ENCODE measurements around the gene ATP2A3. TPM values are rescaled to one million over a fixed set of nuclear protein-coding genes. Genes with fewer than 3 reads are reported as not detected.
A peak's percentile ranks its signal among the peaks of the same experiment; 100 is the strongest.

The ATP2A3 gene
- total RNA-seq, 2 experiments from 2014 or later = 92.6 to 98.3 TPM

DNA sequence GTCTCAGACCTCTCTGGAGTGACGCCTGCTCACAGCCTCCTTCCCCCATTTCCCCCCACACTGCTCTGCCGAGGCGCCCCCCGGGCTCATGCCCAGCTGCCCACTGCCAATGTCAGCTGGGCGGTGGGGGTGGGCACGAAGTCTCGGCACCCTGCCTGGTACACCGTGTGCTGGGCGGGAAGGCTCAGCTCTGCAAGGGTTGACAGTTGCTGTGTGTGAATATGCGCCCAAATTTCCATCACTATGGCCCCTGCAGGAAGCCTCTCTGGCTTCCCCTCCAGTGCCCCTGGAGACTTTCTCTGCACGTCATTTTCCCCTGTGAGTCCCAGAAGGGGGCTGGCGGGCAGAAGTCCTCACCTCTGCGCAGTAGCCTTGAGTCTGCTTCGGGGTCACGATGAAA is 59.7 kb downstream of the ATP2A3 start:
- POLR2A ChIA-PET = no interaction called here
- Mint-ChIP-seq H3K4me1 (peaks cover 2% of the 10 kb centered on the region), H3K9me3 (ENCODE audit: low read depth) (no peaks in the 10 kb centered on the region)

DNA sequence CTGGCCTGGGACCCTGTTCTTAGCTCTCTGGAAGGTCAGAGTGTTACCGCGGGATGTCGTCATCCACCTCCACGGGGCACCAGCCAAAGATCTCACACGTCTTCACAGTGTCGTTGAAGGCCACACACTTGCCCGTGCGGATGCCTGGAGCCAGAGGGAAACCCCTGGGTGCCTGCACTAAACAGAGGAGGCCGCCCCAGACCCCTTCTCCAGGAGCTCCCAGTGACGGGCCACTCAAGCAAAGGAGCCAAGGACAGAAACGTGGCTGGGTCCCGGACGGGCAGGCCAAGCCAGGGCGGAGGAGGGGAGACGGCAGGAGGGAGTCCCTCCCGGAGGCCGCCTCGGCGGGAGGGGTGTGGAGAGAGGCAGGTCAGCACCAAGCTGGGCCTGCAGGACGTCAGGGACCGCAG is 60.4 kb downstream of the ATP2A3 start:
- DNase-seq = no peak
- no peaks in the 10 kb centered on the region for H3K36me3 Mint-ChIP-seq (ENCODE audit: low read depth)
- CTCF ChIA-PET = interaction anchor here (0.6 kb wide), 1 partner anchor 21 kb away, joined by 3 read pairs; no protein-coding TSS in a partner anchor

More for the DNA sequence above, 59.7 kb downstream of the ATP2A3 start:
- intact Hi-C loops (cut with DNase I, micrococcal nuclease) = no loop called here
- Mint-ChIP-seq H3K27ac (no peak overlapping the region), H3K4me3 (no peak overlapping the region), H3K36me3 (ENCODE audit: low read depth) (no peaks in the 10 kb centered on the region), H3K27me3 (no peaks in the 10 kb centered on the region)
- ATAC-seq = no peak
- CTCF ChIA-PET = no interaction called here
- DNase-seq = no peak

DNA sequence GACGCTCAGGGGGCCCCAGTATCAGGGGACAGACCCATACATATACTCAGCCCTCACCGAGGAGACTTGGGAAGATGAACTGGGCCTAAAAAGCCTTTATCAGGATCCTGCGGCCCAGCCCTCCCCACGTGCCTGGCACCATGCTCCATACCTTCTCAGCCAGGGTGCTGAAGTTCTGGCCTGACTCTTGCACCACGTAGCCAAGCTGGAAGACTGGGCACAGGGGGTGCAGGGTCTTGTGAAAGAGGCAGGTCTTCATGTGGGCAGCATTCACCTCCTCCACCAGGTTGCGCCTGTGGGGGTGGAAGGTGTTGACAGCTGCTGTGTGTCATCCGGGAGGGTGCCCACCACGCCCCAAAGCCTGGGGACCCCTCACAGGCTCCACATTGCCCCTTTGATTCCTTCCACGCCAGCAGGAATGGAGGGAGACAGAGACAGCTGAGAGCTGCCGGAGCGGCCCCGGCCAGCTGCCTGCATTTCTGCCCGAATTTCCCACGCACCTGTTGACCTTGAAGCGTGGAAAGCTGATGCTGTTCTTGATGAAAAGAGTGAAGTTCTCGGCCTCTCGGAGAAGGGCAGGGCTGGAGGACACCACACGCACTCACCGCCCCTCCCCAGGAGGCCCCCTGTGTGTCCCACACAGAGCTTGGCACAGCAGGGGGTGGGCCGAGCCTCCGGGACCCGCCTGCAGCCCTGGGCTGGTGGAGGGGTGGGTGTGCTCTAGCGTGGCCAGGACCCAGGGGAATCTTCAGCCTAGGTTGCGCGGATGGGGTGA is 61.0 kb downstream of the ATP2A3 start:
- Mint-ChIP-seq H3K36me3 (ENCODE audit: low read depth) (no peaks in the 10 kb centered on the region), H3K27ac (no peak overlapping the region), H3K9me3 (ENCODE audit: low read depth) (no peaks in the 10 kb centered on the region), H3K4me1 (no peaks in the 10 kb centered on the region), H3K27me3 (no peaks in the 10 kb centered on the region), H3K4me3 (no peak overlapping the region)
- DNase-seq (no peak), ATAC-seq (no peak)
- intact Hi-C loops (cut with DNase I, micrococcal nuclease) = no loop called here
- ChIA-PET POLR2A (no interaction called here), CTCF (interaction anchor here (0.6 to 1.3 kb wide), 2 partner anchors 20 to 165 kb away, joined by 3 read pairs; no protein-coding TSS in a partner anchor)

More for the DNA sequence above, 60.4 kb downstream of the ATP2A3 start:
- Mint-ChIP-seq H3K4me3 (no peak overlapping the region), H3K27me3 (no peaks in the 10 kb centered on the region), H3K9me3 (ENCODE audit: low read depth) (no peaks in the 10 kb centered on the region), H3K4me1 (no peaks in the 10 kb centered on the region), H3K27ac (no peak overlapping the region)
- POLR2A ChIA-PET = no interaction called here
- intact Hi-C loops (cut with DNase I, micrococcal nuclease) = no loop called here
- no peak for ATAC-seq

DNA sequence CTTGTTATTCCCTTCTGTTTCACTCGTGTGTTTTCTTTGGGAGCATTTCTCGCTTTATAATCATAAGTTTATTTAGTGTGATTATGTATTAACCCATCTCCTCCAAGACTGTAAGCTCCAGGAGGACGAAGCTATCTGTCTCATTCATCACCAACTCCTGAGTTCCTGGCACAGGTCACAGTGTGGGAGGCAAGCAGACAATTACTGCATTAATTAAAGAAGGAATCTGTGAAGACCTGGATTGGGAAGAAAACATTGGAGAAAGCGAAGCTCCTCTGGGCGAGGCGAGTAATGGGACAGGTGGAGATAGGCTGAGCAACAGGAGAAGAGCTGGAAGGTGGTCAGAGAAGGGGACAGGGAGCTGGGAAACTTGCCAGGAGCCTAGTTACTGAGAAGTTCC is 63.6 kb downstream of the ATP2A3 start:
- Mint-ChIP-seq H3K27ac (no peak overlapping the region), H3K4me1 (no peaks in the 10 kb centered on the region), H3K9me3 (ENCODE audit: low read depth) (no peaks in the 10 kb centered on the region), H3K27me3 (no peaks in the 10 kb centered on the region), H3K36me3 (ENCODE audit: low read depth) (no peaks in the 10 kb centered on the region), H3K4me3 (no peak overlapping the region)
- intact Hi-C loops (cut with DNase I, micrococcal nuclease) = no loop called here
- DNase-seq (no peak), ATAC-seq (no peak)
- CTCF ChIA-PET = interaction anchor here (2.0 kb wide), 1 partner anchor 13 kb away, joined by 15 read pairs; no protein-coding TSS in a partner anchor
- POLR2A ChIA-PET = no interaction called here

DNA sequence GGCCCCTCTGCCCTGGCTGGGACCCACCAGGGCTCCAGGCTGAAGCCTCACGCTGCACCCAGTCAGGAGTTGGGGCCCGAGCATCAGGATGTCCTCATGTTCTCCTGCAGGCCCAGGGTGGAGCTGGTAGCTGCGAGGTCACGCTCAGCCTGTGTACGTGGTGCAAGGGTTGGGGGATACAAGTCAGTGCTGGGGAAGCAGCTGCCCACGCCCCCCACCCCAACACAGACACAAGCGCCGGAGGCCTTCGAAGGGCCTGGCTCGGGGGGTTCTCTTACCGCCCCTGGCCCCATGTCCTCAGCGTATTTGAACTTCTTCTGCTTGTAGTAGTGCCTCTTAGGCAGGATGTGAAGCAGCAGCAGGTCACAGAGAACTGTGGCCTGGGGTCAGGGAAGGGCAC is 66.5 kb downstream of the ATP2A3 start:
- Mint-ChIP-seq H3K27ac (no peak overlapping the region), H3K36me3 (ENCODE audit: low read depth) (no peaks in the 10 kb centered on the region), H3K4me3 (no peak overlapping the region), H3K9me3 (ENCODE audit: low read depth) (no peaks in the 10 kb centered on the region), H3K27me3 (no peaks in the 10 kb centered on the region), H3K4me1 (peaks cover 8% of the 10 kb centered on the region)
- no peak for DNase-seq
- intact Hi-C loops (cut with DNase I, micrococcal nuclease) = no loop called here
- ChIA-PET POLR2A (no interaction called here), CTCF (no interaction called here)
- ATAC-seq = no peak

DNA sequence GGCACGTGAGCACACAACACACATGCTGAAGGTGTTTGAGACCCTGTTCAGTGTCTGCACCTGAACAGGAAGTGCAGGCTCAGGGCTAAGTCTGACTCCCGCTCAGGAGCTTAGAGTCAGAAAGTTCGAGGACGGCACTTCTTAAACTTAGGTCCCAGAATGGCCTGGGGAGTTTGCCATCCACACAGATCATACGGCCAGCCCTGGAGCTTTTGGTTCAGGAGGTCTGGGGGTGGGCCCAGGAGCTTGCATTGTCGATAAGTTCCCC is 67.3 kb downstream of the ATP2A3 start:
- Mint-ChIP-seq H3K27me3 (no peaks in the 10 kb centered on the region), H3K27ac (no peak overlapping the region), H3K9me3 (ENCODE audit: low read depth) (no peaks in the 10 kb centered on the region), H3K4me1 (peaks cover 11% of the 10 kb centered on the region), H3K36me3 (ENCODE audit: low read depth) (no peaks in the 10 kb centered on the region), H3K4me3 (no peak overlapping the region)
- ATAC-seq (no peak), DNase-seq (no peak)
- intact Hi-C loops (cut with DNase I, micrococcal nuclease) = no loop called here
- ChIA-PET CTCF (interaction anchor here (0.8 to 1.0 kb wide), 2 partner anchors 17 to 66 kb away, joined by 3 to 4 read pairs; no protein-coding TSS in a partner anchor), POLR2A (no interaction called here)

DNA sequence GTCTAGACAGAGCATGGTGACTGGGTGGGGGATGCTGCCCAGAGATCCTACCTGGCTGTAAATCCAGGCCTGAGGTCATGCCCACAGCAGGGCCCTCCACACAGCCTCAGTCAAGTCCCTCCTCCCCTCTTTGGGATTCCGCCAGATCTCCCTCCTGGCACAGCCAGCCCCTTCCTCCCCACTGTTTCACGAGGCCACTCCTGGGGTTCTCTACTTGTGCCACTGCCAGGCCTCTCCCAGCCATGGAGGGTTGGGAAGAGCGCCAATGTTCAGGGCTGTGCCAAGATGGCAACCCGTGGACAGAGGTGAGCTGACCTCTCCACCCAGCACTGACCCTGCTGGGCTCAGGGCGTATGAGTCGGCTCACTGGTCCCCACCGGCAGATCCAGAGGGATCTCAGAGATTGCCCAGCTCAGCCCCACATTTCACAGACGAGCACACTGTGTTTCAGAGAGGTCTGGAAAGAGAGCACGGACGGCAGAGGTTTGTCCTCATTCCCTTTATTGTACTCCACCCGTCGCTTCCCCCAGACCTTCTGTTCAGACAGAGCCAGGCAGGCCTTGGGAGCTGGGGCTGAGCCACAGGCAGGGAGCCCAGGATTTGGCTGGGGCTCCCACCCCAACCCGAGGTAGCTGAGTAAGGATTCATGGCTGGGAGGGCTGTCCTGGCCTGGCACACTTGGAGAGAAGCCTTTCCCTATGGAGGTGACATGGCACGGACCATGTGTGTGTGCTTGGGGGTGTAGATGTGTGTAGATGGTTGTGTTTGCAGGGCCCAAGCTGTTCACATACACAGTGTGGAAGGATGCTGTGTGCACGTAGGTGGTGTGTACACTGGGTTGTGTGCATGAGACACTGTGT is 67.9 kb downstream of the ATP2A3 start:
- Mint-ChIP-seq H3K36me3 (ENCODE audit: low read depth) (no peaks in the 10 kb centered on the region), H3K9me3 (ENCODE audit: low read depth) (no peaks in the 10 kb centered on the region), H3K4me1 (peaks cover 17% of the 10 kb centered on the region), H3K27me3 (no peaks in the 10 kb centered on the region), H3K4me3 (no peak overlapping the region), H3K27ac (no peak overlapping the region)
- DNase-seq (no peak), ATAC-seq (no peak)
- intact Hi-C loops (cut with DNase I, micrococcal nuclease) = no loop called here
- ChIA-PET CTCF (interaction anchor here (0.8 to 1.0 kb wide), 2 partner anchors 18 to 66 kb away, joined by 3 to 4 read pairs; no protein-coding TSS in a partner anchor), POLR2A (interaction anchor here (0.5 to 1.1 kb wide), 2 partner anchors 69 to 215 kb away, joined by 3 read pairs; no protein-coding TSS in a partner anchor)

DNA sequence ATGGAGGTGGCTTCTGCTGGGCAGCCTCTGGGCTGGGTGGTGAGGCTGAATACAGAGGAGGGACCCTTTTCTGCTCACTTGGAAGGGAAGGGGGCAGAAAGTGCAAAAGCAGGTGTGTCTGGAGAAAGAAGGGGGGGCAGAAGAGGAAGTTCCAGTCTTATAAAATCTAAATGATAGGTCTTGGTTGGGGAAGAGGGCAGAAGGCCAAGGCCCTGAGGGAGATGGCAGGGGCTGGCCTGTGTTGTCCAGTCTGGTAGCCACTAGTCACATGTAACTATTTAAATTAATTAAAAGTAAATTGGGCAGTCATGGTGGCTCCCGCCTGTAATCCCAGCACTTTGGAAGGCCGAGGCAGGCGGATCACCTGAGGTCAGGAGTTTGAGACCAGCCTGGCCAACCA is 68.9 kb downstream of the ATP2A3 start:
- POLR2A ChIA-PET = interaction anchor here (1.1 kb wide), 1 partner anchor 70 kb away, joined by 3 read pairs; no protein-coding TSS in a partner anchor
- no peak for DNase-seq
- Mint-ChIP-seq H3K4me1 (peaks cover 24% of the 10 kb centered on the region), H3K4me3 (no peak overlapping the region), H3K27ac (no peak overlapping the region), H3K27me3 (no peaks in the 10 kb centered on the region), H3K9me3 (ENCODE audit: low read depth) (no peaks in the 10 kb centered on the region), H3K36me3 (ENCODE audit: low read depth) (no peaks in the 10 kb centered on the region)
- CTCF ChIA-PET = interaction anchor here (2.6 kb wide), 1 partner anchor 18 kb away, joined by 16 read pairs; no protein-coding TSS in a partner anchor
- no peak for ATAC-seq
- intact Hi-C loops (cut with DNase I, micrococcal nuclease) = no loop called here

DNA sequence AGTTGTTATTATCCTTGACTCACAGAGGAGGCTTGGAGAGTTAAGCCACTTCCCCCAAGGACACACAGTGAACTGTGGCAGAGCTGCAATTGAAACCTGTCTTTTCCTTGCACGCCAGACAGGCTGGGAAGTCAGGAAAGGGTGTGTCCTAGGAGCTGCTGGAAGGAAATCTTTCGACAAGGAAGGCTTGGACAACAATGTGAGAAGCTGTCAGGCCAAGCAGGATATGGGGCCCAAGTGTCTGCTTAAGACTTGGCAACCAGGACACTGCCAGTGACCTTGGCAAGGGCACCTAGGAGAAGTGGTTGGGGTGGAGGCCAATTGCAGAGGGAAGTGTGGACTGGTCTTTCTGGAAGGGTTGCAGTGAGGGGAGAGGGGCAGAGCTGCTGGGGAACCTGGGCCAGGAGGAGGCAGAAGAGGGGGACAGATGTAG is 69.3 kb downstream of the ATP2A3 start:
- DNase-seq = no peak
- H3K4me1 Mint-ChIP-seq = peaks cover 29% of the 10 kb centered on the region
- CTCF ChIA-PET = interaction anchor here (1.0 to 2.6 kb wide), 3 partner anchors 19 to 157 kb away, joined by 3 to 16 read pairs (median 4); no protein-coding TSS in a partner anchor
- H3K4me3 Mint-ChIP-seq = no peak overlapping the region
- H3K27me3 Mint-ChIP-seq = no peaks in the 10 kb centered on the region
- no peak for ATAC-seq
- no peaks in the 10 kb centered on the region for H3K36me3 Mint-ChIP-seq (ENCODE audit: low read depth)
- H3K9me3 Mint-ChIP-seq (ENCODE audit: low read depth) = no peaks in the 10 kb centered on the region
- POLR2A ChIA-PET = interaction anchor here (1.1 kb wide), 1 partner anchor 70 kb away, joined by 3 read pairs; no protein-coding TSS in a partner anchor
- intact Hi-C loops (cut with DNase I, micrococcal nuclease) = loop anchor here in 1 of 2 experiments (5.0 kb wide), 2 partner anchors 173 to 367 kb away; partner anchors contain the start of genes ANKFY1 and HASPIN
- H3K27ac Mint-ChIP-seq = no peak overlapping the region

DNA sequence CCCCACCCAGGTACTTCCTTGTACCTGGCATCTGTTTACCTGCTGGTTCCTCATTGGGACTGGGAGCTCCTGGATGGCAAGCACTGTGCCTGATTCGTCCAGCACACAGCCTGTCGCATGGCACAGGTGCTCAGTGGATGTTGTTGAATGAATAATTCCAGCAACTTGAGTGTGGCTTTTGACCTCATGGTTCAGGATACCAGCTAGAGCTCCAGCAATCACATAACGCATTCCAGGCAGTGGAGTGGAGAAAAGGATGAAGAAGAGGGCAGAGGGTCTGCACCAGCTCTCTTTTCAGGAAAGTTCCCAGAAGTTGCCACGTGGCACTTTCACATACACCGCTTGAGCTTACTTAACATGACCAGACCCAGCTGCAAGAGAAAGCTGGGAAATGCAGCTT is 70.0 kb downstream of the ATP2A3 start:
- Mint-ChIP-seq H3K27me3 (no peaks in the 10 kb centered on the region), H3K4me1 (peaks cover 29% of the 10 kb centered on the region), H3K4me3 (peak overlapping the region; percentile 75), H3K27ac (peak overlapping the region; percentile 77), H3K36me3 (ENCODE audit: low read depth) (no peaks in the 10 kb centered on the region), H3K9me3 (ENCODE audit: low read depth) (no peaks in the 10 kb centered on the region)
- CTCF ChIA-PET = interaction anchor here (0.8 to 2.6 kb wide), 7 partner anchors 10 to 248 kb away, joined by 3 to 16 read pairs (median 4); no protein-coding TSS in a partner anchor
- intact Hi-C loops (cut with DNase I, micrococcal nuclease) = loop anchor here in 1 of 2 experiments (5.0 kb wide), 2 partner anchors 172 to 368 kb away; partner anchors contain the start of genes ANKFY1 and HASPIN
- ATAC-seq = no peak
- POLR2A ChIA-PET = no interaction called here
- DNase-seq = no peak

DNA sequence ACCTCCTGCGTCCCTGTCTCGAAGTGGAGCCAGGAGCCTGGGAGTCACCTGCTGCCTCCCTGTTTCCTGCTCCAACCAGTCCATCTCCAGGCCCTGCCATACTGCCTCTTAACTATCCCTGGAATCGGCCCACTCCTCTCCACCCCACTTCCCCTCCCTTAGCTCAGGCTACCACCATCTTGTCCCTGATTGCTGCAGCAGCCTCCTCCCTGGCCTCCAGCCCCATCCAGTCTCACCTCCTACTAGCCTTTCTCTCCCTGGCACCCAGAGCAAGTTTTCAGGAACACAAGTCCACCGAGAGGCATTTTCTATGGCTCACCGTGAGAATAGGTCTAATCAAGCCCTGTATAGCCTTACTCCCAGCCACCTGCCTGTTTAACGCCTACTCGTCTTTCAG is 70.5 kb downstream of the ATP2A3 start:
- no peaks in the 10 kb centered on the region for H3K27me3 Mint-ChIP-seq
- DNase-seq (no peak), ATAC-seq (no peak)
- H3K9me3 Mint-ChIP-seq (ENCODE audit: low read depth) = no peaks in the 10 kb centered on the region
- peak overlapping the region; percentile 77 for H3K27ac Mint-ChIP-seq
- ChIA-PET CTCF (interaction anchor here (0.8 to 2.6 kb wide), 7 partner anchors 9 to 249 kb away, joined by 3 to 16 read pairs (median 4); no protein-coding TSS in a partner anchor), POLR2A (no interaction called here)
- H3K36me3 Mint-ChIP-seq (ENCODE audit: low read depth) = no peaks in the 10 kb centered on the region
- peaks cover 32% of the 10 kb centered on the region for H3K4me1 Mint-ChIP-seq
- peak overlapping the region; percentile 75 for H3K4me3 Mint-ChIP-seq
- intact Hi-C loops (cut with DNase I, micrococcal nuclease) = loop anchor here (1.0 to 5.0 kb wide), 11 partner anchors 18 to 1104 kb away; partner anchors contain the start of genes NCBP3 (in 2 of the 2), ANKFY1 (in 1 of the 2), ATP2A3 (in 1 of the 2) and CYB5D2 (in 1 of the 2)

All from activated CD4-positive, alpha-beta T cell treated with anti-CD3 and anti-CD28 coated beads for 36 hours (primary cell).